Right lobe of liver (tissue), 6 donors: Measurements from ENCODE around the gene TUB. TPM values are rescaled to one million over a fixed set of nuclear protein-coding genes. Genes with fewer than 3 reads are reported as not detected.

ENCODE experiments used
- ATAC-seq, 4 donors: fragments of 200-7000 bp; cut with Tn5 transposase; one replicate each; pipeline ENCODE4 v1.9.1; 2020; ENCODE audit warnings: mild to moderate bottlenecking in 4 of 4, moderate library complexity in 4 of 4
- DNase-seq, 3 donors: peaks; one replicate each; pipeline ENCODE4 v3.0.0-alpha.2; 2020
- H3K27ac ChIP-seq, 3 donors: fragments of 200-600 bp; one replicate each; pipeline ENCODE4 v1.8.0; 2022
- H3K27me3 ChIP-seq, 2 donors: fragments of 200-600 bp; one replicate each; pipeline ENCODE4 v1.8.0; 2022
- H3K36me3 ChIP-seq, 4 donors: fragments of 200-600 bp; sonication (generic) in 1 of 4; one replicate each; pipeline versions ENCODE4 v1.5.1 to v1.8.0; 2017 to 2022; ENCODE audit warnings: control low read depth in 1 of 4
- H3K4me1 ChIP-seq, 4 donors: fragments of 200-600 bp; sonication (generic) in 1 of 4; one replicate each; pipeline versions ENCODE4 v1.5.1 to v1.8.0; 2017 to 2022; ENCODE audit warnings: control low read depth in 1 of 4
- H3K4me3 ChIP-seq, 3 donors: fragments of 200-600 bp; one replicate each; pipeline ENCODE4 v1.8.0; 2022
- H3K9me3 ChIP-seq, 4 donors: fragments of 200-600 bp; sonication (generic) in 1 of 4; one replicate each; pipeline versions ENCODE4 v1.5.1 to v1.8.0; 2017 to 2022; ENCODE audit warnings: control low read depth in 1 of 4
- POLR2A ChIP-seq: fragments of 450-650 bp; IDR thresholded peaks from one replicate; pipeline ENCODE4 v1.6.1; 2017; ENCODE audit warnings: antibody characterized with exemption, mild to moderate bottlenecking
- WGBS: methylation state at CpG from one replicate; pipeline ENCODE4 v1.1.6; 2018; ENCODE audit warnings: low coverage, low lambda C conversion rate; ENCODE audit not compliant: insufficient coverage; ENCODE audit errors: missing lambda C conversion rate; 5-methylcytosine and 5-hydroxymethylcytosine counted together
- intact Hi-C, 2 donors: fragments of 100-400 bp; cut with DNase I; formaldehyde crosslinking; loops; one replicate each; pipeline versions ENCODE4 v1.11.2 to v1.14.1; 2022
- total RNA-seq, 6 experiments: library from RNA; depleted of rRNA in 2 of 6; stranded (reverse); fragments of >200 nt in 2 of 6; fragmentation: NEBNext Ultra II Directional in 3 of 6; extraction: Animal tissue kit (Norgen Biotek cat#: 25700) in 3 of 6; gene quantifications; one replicate each; pipeline versions ENCODE4 v1.1.0 to v1.2.4, GENCODE V29; 2016 to 2023
- TF ChIP-seq, protein P1 (sequence below), 4 donors: fragments of 200-600 bp in 3 of 4; fragments of 450-650 bp in 1 of 4; IDR thresholded peaks; one replicate each; pipeline versions ENCODE4 v1.5.1 to v1.8.0; 2016 to 2022; ENCODE audit warnings: antibody characterized with exemption in 4 of 4, mild to moderate bottlenecking in 2 of 4
- donor health status: DM: no; HTN: yes; CAD: no.
- donor health status: DM: no; HTN: no; CAD: no.
- donor health status: DM: no; HTN: no; CAD: no.
- donor health status: DM: no; HTN: yes; CAD: no.
- donor health status: DM: no; HTN: yes; CAD: no.

TUB gene
- total RNA-seq, 6 experiments from 2014 or later = 0.42 to 3.1 (median 0.89) TPM

- Histone ChIP-seq H3K36me3 (no peaks in the 10 kb centered on the region), H3K4me3 (no peak overlapping the region), H3K27me3 (no peaks in the 10 kb centered on the region), H3K27ac (no peak overlapping the region), H3K4me1 (no peaks in the 10 kb centered on the region), H3K9me3 (no peaks in the 10 kb centered on the region)
- no peak for TF ChIP-seq POLR2A
- 68% methylated on average over 8 of the region's 8 CpGs for WGBS
- DNase-seq (no peak), ATAC-seq (no peak)
- intact Hi-C loops = no loop called here
These were observed 45.8 kb downstream of the TUB start for GRCh38 chr11:8126649-8127289.

- H3K36me3 ChIP-seq = no peaks in the 10 kb centered on the region
- H3K4me1 ChIP-seq = no peaks in the 10 kb centered on the region
- intact Hi-C loops = no loop called here
- H3K27me3 ChIP-seq = no peaks in the 10 kb centered on the region
- WGBS = 59% methylated on average over 2 of the region's 2 CpGs
- DNase-seq = no peak
- no peak overlapping the region for H3K27ac ChIP-seq
- TF ChIP-seq, protein P1, sequence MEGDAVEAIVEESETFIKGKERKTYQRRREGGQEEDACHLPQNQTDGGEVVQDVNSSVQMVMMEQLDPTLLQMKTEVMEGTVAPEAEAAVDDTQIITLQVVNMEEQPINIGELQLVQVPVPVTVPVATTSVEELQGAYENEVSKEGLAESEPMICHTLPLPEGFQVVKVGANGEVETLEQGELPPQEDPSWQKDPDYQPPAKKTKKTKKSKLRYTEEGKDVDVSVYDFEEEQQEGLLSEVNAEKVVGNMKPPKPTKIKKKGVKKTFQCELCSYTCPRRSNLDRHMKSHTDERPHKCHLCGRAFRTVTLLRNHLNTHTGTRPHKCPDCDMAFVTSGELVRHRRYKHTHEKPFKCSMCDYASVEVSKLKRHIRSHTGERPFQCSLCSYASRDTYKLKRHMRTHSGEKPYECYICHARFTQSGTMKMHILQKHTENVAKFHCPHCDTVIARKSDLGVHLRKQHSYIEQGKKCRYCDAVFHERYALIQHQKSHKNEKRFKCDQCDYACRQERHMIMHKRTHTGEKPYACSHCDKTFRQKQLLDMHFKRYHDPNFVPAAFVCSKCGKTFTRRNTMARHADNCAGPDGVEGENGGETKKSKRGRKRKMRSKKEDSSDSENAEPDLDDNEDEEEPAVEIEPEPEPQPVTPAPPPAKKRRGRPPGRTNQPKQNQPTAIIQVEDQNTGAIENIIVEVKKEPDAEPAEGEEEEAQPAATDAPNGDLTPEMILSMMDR (IDR thresholded peaks at IDR 0.05) = no peak
- no peak for TF ChIP-seq POLR2A
- H3K9me3 ChIP-seq = no peaks in the 10 kb centered on the region
- no peak overlapping the region for H3K4me3 ChIP-seq
- no peak for ATAC-seq
These were observed 46.4 kb downstream of the TUB start for GRCh38 chr11:8127447-8127846.

DNA sequence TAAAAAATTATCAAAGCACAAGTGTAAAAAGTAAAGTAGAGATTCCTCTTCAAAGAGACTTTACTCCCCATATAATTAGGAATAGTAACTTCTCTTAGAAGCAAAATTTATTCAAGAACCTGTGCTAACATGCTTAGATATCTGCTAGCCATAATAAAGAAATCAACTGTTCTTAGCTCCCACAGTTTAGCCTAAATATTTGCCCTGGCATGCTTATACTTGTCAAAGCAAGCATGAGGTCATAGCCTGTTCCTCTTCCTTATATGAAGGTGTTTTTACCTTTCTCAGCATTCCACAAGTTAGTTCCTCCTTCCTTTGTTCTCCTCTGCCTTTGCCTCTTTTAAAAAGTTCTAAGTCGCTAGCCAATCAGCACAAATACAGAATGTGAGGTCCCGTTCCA lies 57.5 kb downstream of the TUB start:
- no peak overlapping the region for H3K27ac ChIP-seq
- H3K9me3 ChIP-seq = no peaks in the 10 kb centered on the region
- TF ChIP-seq POLR2A = no peak
- TF ChIP-seq, protein P1 (IDR thresholded peaks at IDR 0.05) = no peak
- DNase-seq = no peak
- no peaks in the 10 kb centered on the region for H3K36me3 ChIP-seq
- intact Hi-C loops = no loop called here
- no peak overlapping the region for H3K4me3 ChIP-seq
- H3K27me3 ChIP-seq = no peaks in the 10 kb centered on the region
- ATAC-seq = no peak
- no peaks in the 10 kb centered on the region for H3K4me1 ChIP-seq
- 84% methylated on average over 2 of the region's 2 CpGs for WGBS

DNA sequence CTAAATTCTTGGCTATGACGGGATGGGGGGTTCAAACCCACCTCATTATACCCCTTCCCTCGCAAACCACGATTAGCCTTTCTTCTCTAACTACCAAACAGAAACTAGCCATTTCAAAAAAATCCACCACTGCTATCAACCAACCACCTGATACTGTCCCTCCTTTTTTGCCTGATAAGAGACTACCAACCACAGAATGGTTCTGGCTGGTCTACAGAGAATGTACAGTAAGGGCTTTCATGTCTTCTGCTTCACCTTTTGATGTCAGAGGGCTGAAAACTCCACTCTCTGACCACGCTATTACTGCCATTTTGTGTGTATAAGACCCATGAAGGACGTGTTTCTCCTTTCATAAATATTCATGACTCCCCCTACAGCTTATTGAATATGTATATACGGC lies 68.7 kb downstream of the TUB start:
- ATAC-seq (no peak), DNase-seq (no peak)
- no peaks in the 10 kb centered on the region for H3K4me1 ChIP-seq
- no peak overlapping the region for H3K4me3 ChIP-seq
- TF ChIP-seq, protein P1 (IDR thresholded peaks at IDR 0.05) = no peak
- TF ChIP-seq POLR2A = no peak
- intact Hi-C loops = no loop called here
- no peak overlapping the region for H3K27ac ChIP-seq
- no peaks in the 10 kb centered on the region for H3K9me3 ChIP-seq
- WGBS = 68% methylated on average over 5 of the region's 6 CpGs
- no peaks in the 10 kb centered on the region for H3K27me3 ChIP-seq
- no peaks in the 10 kb centered on the region for H3K36me3 ChIP-seq

Other genes starting within 250 kb of the TUB start
- not detected for gene OR10A6, start 149.9 kb upstream of the TUB start, total RNA-seq
- not detected for gene OR10A3, start 139.5 kb upstream of the TUB start, total RNA-seq
- not detected for gene NLRP10, start 115.8 kb upstream of the TUB start, total RNA-seq
- 10 to 100 TPM; 69.9 to 97.0 (median 84.0) TPM for gene EIF3F, start 93.9 kb upstream of the TUB start, total RNA-seq
- 1 to 10 TPM; 1.4 to 7.3 (median 3.6) TPM for gene RIC3, start 87.8 kb downstream of the TUB start, total RNA-seq
- gene LMO1, start 182.7 kb downstream of the TUB start, total RNA-seq = not detected